HCT116 (cell line): ENCODE results near the gene CEP112. TPM values are rescaled to one million over a fixed set of nuclear protein-coding genes. Genes with fewer than 3 reads are reported as not detected.
A peak's percentile ranks its signal among the peaks of the same experiment; 100 is the strongest.

ENCODE experiments used
- ATAC-seq: fragments of 200-7000 bp; cut with Tn5 transposase; 2 replicates; pipeline ENCODE4 v1.9.1; 2020; ENCODE audit warnings: mild to moderate bottlenecking, moderate library complexity
- BruUV-seq: library from RNA; stranded (reverse); fragments of 400-500 nt; replicated peaks from 2 replicates; lab custom pipeline; 2021; lab: Mats Ljungman, UMichigan
- CTCF ChIA-PET: fragments of 300-600 bp; sonication (Branson Sonifier 250); formaldehyde crosslinking; loops from one replicate; lab custom pipeline; 2021; ENCODE audit warnings: antibody characterized with exemption; lab: Charles Lee
- POLR2A ChIA-PET: fragments of 300-600, 350-600 bp; sonication (Branson Sonifier 250); formaldehyde crosslinking; loops from one replicate; lab custom pipeline; 2021; ENCODE audit warnings: antibody characterized with exemption; lab: Charles Lee
- RAD21 ChIA-PET, 2 experiments: fragments of 300-600 bp; sonication (Branson Sonifier 250); formaldehyde crosslinking; loops; one replicate each; lab custom pipeline; 2023; ENCODE audit warnings: low total read pairs in 2 of 2; ENCODE audit not compliant: uncharacterized antibody in 2 of 2, unreplicated experiment in 2 of 2, low non-redundant PET in 1 of 2; lab: Charles Lee
- DNase-seq: peaks from one replicate; pipeline ENCODE4 v3.0.0-alpha.2; 2010; ENCODE audit warnings: low read depth, low spot score
- H2AFZ ChIP-seq: fragments of 200-600 bp; shearing (Covaris generic), sonication (generic); 2 replicates; pipeline ENCODE4 v1.6.1; 2017; ENCODE audit warnings: low read depth, mixed run types, mixed read lengths, antibody characterized with exemption, low read length; ENCODE audit not compliant: poor library complexity, severe bottlenecking
- H3K27ac ChIP-seq: 2 replicates; pipeline ENCODE4 v1.5.1; 2012; ENCODE audit warnings: low read depth, low read length
- H3K27me3 ChIP-seq: fragments of 200-600 bp; sonication (generic); 2 replicates; pipeline ENCODE4 v1.6.1; 2016; ENCODE audit warnings: mixed run types, low read length, mixed read lengths; ENCODE audit not compliant: insufficient read depth
- H3K36me3 ChIP-seq, 2 experiments: fragments of 200-500 bp in 1 of 2; fragments of 200-600 bp in 1 of 2; sonication (Bioruptor generic) in 1 of 2; sonication (generic) in 1 of 2; 2 replicates each; pipeline versions ENCODE4 v1.5.1 to v1.6.1; 2014 to 2016; ENCODE audit warnings: low read length in 2 of 2, inconsistent platforms in 1 of 2, mixed read lengths in 1 of 2, mixed run types in 1 of 2; ENCODE audit not compliant: insufficient read depth in 2 of 2, control insufficient read depth in 1 of 2
- H3K4me1 ChIP-seq, 2 experiments: fragments of 200-600 bp in 1 of 2; sonication (generic) in 1 of 2; 2 replicates each; pipeline versions ENCODE4 v1.5.1 to v1.6.1; 2012 to 2017; ENCODE audit warnings: low read length in 2 of 2, inconsistent platforms in 1 of 2, mild to moderate bottlenecking in 1 of 2, mixed read lengths in 1 of 2, mixed run types in 1 of 2, moderate library complexity in 1 of 2; ENCODE audit not compliant: insufficient read depth in 2 of 2, control insufficient read depth in 1 of 2
- H3K4me2 ChIP-seq: fragments of 200-600 bp; sonication (generic); 2 replicates; pipeline ENCODE4 v1.6.1; 2017; ENCODE audit warnings: mixed run types, low read length, mixed read lengths
- H3K4me3 ChIP-seq, 2 experiments: fragments of 200-600 bp in 1 of 2; sonication (generic) in 1 of 2; replicated peaks in 1 of 2; 2 replicates each; pipeline ENCODE4 v1.5.1; 2011 to 2016; ENCODE audit warnings: low read length in 2 of 2, control low read depth in 1 of 2, low read depth in 1 of 2, mild to moderate bottlenecking in 1 of 2, mixed read lengths in 1 of 2, mixed run types in 1 of 2
- H3K79me2 ChIP-seq: fragments of 200-600 bp; sonication (generic); 2 replicates; pipeline ENCODE4 v1.6.1; 2017; ENCODE audit warnings: mild to moderate bottlenecking, mixed run types, low read length, moderate library complexity, mixed read lengths; ENCODE audit not compliant: insufficient read depth
- H3K9ac ChIP-seq: fragments of 200-600 bp; sonication (generic); 2 replicates; pipeline ENCODE4 v1.6.1; 2016; ENCODE audit warnings: low read length, mixed read lengths
- H3K9me2 ChIP-seq: fragments of 200-600 bp; sonication (generic), shearing (Covaris generic); 2 replicates; pipeline ENCODE4 v1.6.1; 2017; ENCODE audit warnings: mixed run types, mild to moderate bottlenecking, moderate library complexity; ENCODE audit not compliant: insufficient read depth
- H3K9me3 ChIP-seq, 2 experiments: fragments of 200-500 bp in 1 of 2; fragments of 200-600 bp in 1 of 2; sonication (Bioruptor generic) in 1 of 2; sonication (generic) in 1 of 2; 2 replicates each; pipeline ENCODE4 v1.6.1; 2014 to 2017; ENCODE audit warnings: low read length in 2 of 2, mixed read lengths in 2 of 2, inconsistent platforms in 1 of 2, low read depth in 1 of 2, mild to moderate bottlenecking in 1 of 2, mixed run types in 1 of 2, moderate library complexity in 1 of 2; ENCODE audit not compliant: control insufficient read depth in 1 of 2, insufficient read depth in 1 of 2
- H4K20me1 ChIP-seq: fragments of 200-600 bp; sonication (generic), shearing (Covaris generic); 2 replicates; pipeline ENCODE4 v1.6.1; 2017; ENCODE audit warnings: mixed run types, mild to moderate bottlenecking, moderate library complexity; ENCODE audit not compliant: insufficient read depth
- CEBPB ChIP-seq: IDR thresholded peaks from 2 replicates; pipeline ENCODE4 v1.6.1; 2012; ENCODE audit warnings: low read depth
- ELF1 ChIP-seq: IDR thresholded peaks from 2 replicates; pipeline ENCODE4 v1.6.1; 2012; ENCODE audit warnings: low read depth, borderline replicate concordance
- POLR2A ChIP-seq: IDR thresholded peaks from 2 replicates; pipeline ENCODE4 v1.7.0; 2011; ENCODE audit warnings: borderline replicate concordance; ENCODE audit not compliant: insufficient read depth, insufficient read length; ENCODE audit errors: extremely low read depth
- RAD21 ChIP-seq: IDR thresholded peaks from 2 replicates; pipeline ENCODE4 v1.6.1; 2012; ENCODE audit warnings: low read depth, mild to moderate bottlenecking
- SIN3A ChIP-seq: IDR thresholded peaks from 2 replicates; pipeline ENCODE4 v1.6.1; 2012; ENCODE audit warnings: low read depth
- SP1 ChIP-seq: IDR thresholded peaks from 2 replicates; pipeline ENCODE4 v1.6.1; 2012; ENCODE audit warnings: low read depth
- SRF ChIP-seq: IDR thresholded peaks from 2 replicates; pipeline ENCODE4 v1.6.1; 2012; ENCODE audit warnings: low read depth
- TCF7L2 ChIP-seq: IDR thresholded peaks from 2 replicates; pipeline ENCODE4 v1.7.0; 2011; ENCODE audit warnings: borderline replicate concordance, inconsistent platforms; ENCODE audit not compliant: insufficient read depth, insufficient read length; ENCODE audit errors: extremely low read depth
- YY1 ChIP-seq: IDR thresholded peaks from 2 replicates; pipeline ENCODE4 v1.6.1; 2011; ENCODE audit warnings: low read length, low read depth, moderate library complexity, mild to moderate bottlenecking; ENCODE audit not compliant: insufficient replicate concordance; ENCODE audit errors: extremely low read depth
- ZFX ChIP-seq: fragments of 450-650 bp; IDR thresholded peaks from 2 replicates; pipeline ENCODE4 v1.6.1; 2017
- intact Hi-C: fragments of 100-400 bp; cut with micrococcal nuclease; formaldehyde crosslinking; loops from 2 replicates; pipeline ENCODE4 v1.10.0; 2022
- total RNA-seq: library from RNA; stranded (reverse); gene quantifications from one replicate; pipeline ENCODE4 v1.2.1, GENCODE V29; 2021; ENCODE audit not compliant: unreplicated experiment
- TF ChIP-seq, protein P1 (sequence below): IDR thresholded peaks from 2 replicates; pipeline ENCODE4 v1.6.1; 2011; ENCODE audit warnings: mild to moderate bottlenecking, low read length, moderate library complexity; ENCODE audit not compliant: insufficient replicate concordance; ENCODE audit errors: extremely low read depth
- TF ChIP-seq, protein P2 (sequence below), 3 experiments: fragments of 200-600 bp in 1 of 3; sonication (generic) in 1 of 3; IDR thresholded peaks in 2 of 3; conservative IDR thresholded peaks in 1 of 3; 2 replicates each; pipeline ENCODE4 v1.5.1; 2012 to 2017; ENCODE audit warnings: low read depth in 2 of 3, low read length in 2 of 3, antibody characterized with exemption in 1 of 3, borderline replicate concordance in 1 of 3, control low read depth in 1 of 3, mild to moderate bottlenecking in 1 of 3, mixed read lengths in 1 of 3, mixed run types in 1 of 3, moderate library complexity in 1 of 3; ENCODE audit not compliant: insufficient read depth in 1 of 3
- TF ChIP-seq, protein P3 (sequence below): IDR thresholded peaks from 2 replicates; pipeline ENCODE4 v1.6.1; 2012; ENCODE audit warnings: low read depth
- TF ChIP-seq, protein P4 (sequence below): IDR thresholded peaks from 2 replicates; pipeline ENCODE4 v1.6.1; 2012
- TF ChIP-seq, protein P5 (sequence below): IDR thresholded peaks from 2 replicates; pipeline ENCODE4 v1.6.1; 2012

The CEP112 gene
- total RNA-seq, 1 experiment from 2014 or later: 10.9 TPM

DNA sequence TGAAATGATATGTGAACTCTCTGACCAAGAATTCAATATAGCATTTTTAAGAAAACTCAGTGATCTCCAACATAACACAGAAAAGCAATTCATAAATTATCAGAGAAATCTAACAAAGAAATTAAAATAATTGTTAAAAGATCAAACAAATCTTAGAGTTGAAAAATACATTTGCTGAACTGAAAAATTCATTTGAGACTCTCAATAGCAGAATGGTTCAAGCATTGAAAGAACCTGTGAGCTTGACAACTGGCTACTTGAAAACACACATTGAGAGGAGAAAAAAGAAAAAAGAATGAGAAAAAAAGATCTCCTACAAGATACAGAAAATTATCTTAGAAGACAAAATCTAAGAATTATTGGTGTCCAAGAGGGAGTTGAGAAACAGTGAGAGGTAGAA, 203.5 kb downstream of the CEP112 start:
- Histone ChIP-seq H3K79me2 (no peaks in the 10 kb centered on the region), H3K27me3 (no peaks in the 10 kb centered on the region), H3K9ac (no peak overlapping the region), H3K4me2 (no peak overlapping the region), H3K4me3 (no peak overlapping the region), H2AFZ (no peak overlapping the region), H3K27ac (no peak overlapping the region), H3K36me3 (no peaks in the 10 kb centered on the region), H3K9me2 (no peaks in the 10 kb centered on the region), H3K4me1 (no peaks in the 10 kb centered on the region), H3K9me3 (peaks cover 0 to 12% of the 10 kb centered on the region in 2 experiments; a peak in 1 of 4 replicates), H4K20me1 (no peaks in the 10 kb centered on the region)
- DNase-seq (no peak), ATAC-seq (no peak)
- BruUV-seq: no TSS peak
- TF ChIP-seq, protein P1, sequence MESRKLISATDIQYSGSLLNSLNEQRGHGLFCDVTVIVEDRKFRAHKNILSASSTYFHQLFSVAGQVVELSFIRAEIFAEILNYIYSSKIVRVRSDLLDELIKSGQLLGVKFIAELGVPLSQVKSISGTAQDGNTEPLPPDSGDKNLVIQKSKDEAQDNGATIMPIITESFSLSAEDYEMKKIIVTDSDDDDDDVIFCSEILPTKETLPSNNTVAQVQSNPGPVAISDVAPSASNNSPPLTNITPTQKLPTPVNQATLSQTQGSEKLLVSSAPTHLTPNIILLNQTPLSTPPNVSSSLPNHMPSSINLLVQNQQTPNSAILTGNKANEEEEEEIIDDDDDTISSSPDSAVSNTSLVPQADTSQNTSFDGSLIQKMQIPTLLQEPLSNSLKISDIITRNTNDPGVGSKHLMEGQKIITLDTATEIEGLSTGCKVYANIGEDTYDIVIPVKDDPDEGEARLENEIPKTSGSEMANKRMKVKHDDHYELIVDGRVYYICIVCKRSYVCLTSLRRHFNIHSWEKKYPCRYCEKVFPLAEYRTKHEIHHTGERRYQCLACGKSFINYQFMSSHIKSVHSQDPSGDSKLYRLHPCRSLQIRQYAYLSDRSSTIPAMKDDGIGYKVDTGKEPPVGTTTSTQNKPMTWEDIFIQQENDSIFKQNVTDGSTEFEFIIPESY: no peak
- TF ChIP-seq POLR2A (no peak), TCF7L2 (no peak), YY1 (no peak), SRF (peak; percentile 11; the same call in 1 of the 2 replicates), CEBPB (no peak), SIN3A (no peak), ZFX (no peak), SP1 (no peak), ELF1 (no peak), RAD21 (no peak)
- TF ChIP-seq, protein P2, sequence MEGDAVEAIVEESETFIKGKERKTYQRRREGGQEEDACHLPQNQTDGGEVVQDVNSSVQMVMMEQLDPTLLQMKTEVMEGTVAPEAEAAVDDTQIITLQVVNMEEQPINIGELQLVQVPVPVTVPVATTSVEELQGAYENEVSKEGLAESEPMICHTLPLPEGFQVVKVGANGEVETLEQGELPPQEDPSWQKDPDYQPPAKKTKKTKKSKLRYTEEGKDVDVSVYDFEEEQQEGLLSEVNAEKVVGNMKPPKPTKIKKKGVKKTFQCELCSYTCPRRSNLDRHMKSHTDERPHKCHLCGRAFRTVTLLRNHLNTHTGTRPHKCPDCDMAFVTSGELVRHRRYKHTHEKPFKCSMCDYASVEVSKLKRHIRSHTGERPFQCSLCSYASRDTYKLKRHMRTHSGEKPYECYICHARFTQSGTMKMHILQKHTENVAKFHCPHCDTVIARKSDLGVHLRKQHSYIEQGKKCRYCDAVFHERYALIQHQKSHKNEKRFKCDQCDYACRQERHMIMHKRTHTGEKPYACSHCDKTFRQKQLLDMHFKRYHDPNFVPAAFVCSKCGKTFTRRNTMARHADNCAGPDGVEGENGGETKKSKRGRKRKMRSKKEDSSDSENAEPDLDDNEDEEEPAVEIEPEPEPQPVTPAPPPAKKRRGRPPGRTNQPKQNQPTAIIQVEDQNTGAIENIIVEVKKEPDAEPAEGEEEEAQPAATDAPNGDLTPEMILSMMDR (IDR thresholded peaks at IDR 0.05 in 2 of 3, conservative IDR thresholded peaks at IDR 0.05 in 1 of 3; ENCODE audit: borderline replicate concordance in 1 of 3, insufficient read depth in 1 of 3, low read depth in 2 of 3, low read length in 2 of 3): no peak
- TF ChIP-seq, protein P3, sequence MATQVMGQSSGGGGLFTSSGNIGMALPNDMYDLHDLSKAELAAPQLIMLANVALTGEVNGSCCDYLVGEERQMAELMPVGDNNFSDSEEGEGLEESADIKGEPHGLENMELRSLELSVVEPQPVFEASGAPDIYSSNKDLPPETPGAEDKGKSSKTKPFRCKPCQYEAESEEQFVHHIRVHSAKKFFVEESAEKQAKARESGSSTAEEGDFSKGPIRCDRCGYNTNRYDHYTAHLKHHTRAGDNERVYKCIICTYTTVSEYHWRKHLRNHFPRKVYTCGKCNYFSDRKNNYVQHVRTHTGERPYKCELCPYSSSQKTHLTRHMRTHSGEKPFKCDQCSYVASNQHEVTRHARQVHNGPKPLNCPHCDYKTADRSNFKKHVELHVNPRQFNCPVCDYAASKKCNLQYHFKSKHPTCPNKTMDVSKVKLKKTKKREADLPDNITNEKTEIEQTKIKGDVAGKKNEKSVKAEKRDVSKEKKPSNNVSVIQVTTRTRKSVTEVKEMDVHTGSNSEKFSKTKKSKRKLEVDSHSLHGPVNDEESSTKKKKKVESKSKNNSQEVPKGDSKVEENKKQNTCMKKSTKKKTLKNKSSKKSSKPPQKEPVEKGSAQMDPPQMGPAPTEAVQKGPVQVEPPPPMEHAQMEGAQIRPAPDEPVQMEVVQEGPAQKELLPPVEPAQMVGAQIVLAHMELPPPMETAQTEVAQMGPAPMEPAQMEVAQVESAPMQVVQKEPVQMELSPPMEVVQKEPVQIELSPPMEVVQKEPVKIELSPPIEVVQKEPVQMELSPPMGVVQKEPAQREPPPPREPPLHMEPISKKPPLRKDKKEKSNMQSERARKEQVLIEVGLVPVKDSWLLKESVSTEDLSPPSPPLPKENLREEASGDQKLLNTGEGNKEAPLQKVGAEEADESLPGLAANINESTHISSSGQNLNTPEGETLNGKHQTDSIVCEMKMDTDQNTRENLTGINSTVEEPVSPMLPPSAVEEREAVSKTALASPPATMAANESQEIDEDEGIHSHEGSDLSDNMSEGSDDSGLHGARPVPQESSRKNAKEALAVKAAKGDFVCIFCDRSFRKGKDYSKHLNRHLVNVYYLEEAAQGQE: no peak
- TF ChIP-seq, protein P4, sequence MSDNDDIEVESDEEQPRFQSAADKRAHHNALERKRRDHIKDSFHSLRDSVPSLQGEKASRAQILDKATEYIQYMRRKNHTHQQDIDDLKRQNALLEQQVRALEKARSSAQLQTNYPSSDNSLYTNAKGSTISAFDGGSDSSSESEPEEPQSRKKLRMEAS: 0 out of 2 replicates have a peak, but pooled peaks have one; percentile 18
- TF ChIP-seq, protein P5, sequence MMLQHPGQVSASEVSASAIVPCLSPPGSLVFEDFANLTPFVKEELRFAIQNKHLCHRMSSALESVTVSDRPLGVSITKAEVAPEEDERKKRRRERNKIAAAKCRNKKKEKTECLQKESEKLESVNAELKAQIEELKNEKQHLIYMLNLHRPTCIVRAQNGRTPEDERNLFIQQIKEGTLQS: no peak
- POLR2A ChIA-PET: no interaction called here
- CTCF ChIA-PET: no interaction called here
- intact Hi-C loops: loop anchor here (1.0 to 10.0 kb wide), 6 partner anchors 177 to 757 kb away; no protein-coding TSS in a partner anchor
- RAD21 ChIA-PET: no interaction called here
